ENCODE data around the gene ASCL2. TPM values are rescaled to one million over a fixed set of nuclear protein-coding genes. Genes with fewer than 3 reads are reported as not detected.

ASCL2 gene
- total and polyA plus RNA-seq, 2 donors (not counting 3 experiments of a cell fraction or from before 2014, with no cell fraction given) = not detected

DNA sequence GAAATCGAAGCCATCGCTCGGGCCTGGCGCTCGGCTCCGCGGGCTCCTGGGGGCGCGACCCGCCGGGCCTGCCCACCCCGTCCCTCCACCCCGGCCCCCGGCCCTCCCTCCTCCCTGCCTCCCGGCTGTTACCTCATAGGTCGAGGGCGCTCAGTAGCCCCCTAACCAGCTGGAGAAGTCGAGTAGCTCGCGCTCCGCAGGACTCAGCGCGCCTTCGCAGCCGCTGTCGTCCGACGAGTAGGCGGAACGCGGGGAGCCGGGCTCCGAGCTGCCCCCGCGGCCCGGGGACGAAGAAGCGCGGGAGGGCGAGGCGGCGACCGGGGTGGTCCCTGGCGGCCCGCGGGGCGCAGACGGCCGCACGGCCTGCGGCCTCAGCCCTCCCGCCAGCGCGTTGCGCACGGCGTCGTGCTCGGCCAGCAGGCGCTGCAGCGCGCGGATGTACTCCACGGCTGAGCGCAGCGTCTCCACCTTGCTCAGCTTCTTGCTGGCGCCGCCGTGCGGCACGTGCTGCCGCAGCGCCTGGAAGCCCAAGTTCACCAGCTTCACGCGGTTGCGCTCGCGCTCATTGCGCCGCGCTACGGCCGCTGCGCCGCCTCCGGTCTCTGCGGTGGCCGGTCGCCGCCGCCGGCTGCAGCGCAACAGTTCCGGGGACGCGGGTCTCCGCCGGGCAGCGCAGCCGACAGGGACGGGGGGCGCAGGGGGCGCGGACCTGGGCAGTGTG is 627 bp downstream of the ASCL2 start:
- intact Hi-C loops (cut with micrococcal nuclease) (no loop called here), dilution Hi-C loops (cut with MboI; ENCODE audit: extremely low pct_ligation_motif_present, low sequenced_read_pairs) (no loop called here)
- Histone ChIP-seq H3K4me3 (replicated peaks in 1 of 3; ENCODE audit: insufficient read depth in 1 of 3, low read depth in 1 of 3, low read length in 3 of 3) (no peak overlapping the region), H3K9ac (replicated peaks; ENCODE audit: extremely low read depth, insufficient read depth, low read length) (no peak overlapping the region), H3K4me2 (ENCODE audit: insufficient read depth, low read length) (no peak overlapping the region), H3K27ac (ENCODE audit: insufficient read depth, low read depth, low read length) (no peak overlapping the region), H2AFZ (ENCODE audit: low read depth, low read length) (no peak overlapping the region), H3K27me3 (ENCODE audit: control insufficient read depth in 2 of 2, insufficient read depth in 2 of 2, low read length in 2 of 2) (peaks cover 33 to 37% of the 10 kb centered on the region in 2 experiments), H3K36me3 (ENCODE audit: control insufficient read depth in 2 of 2, extremely low read depth in 1 of 2, insufficient read depth in 2 of 2, low read length in 2 of 2) (no peaks in the 10 kb centered on the region), H3K9me3 (replicated peaks; ENCODE audit: control insufficient read depth, insufficient read depth, low read length) (no peaks in the 10 kb centered on the region), H3K79me2 (ENCODE audit: control insufficient read depth, insufficient read depth, low read length) (no peaks in the 10 kb centered on the region), H3K9me1 (replicated peaks; ENCODE audit: control insufficient read depth, extremely low read depth, insufficient read depth, low read length) (no peaks in the 10 kb centered on the region), H3K4me1 (ENCODE audit: control insufficient read depth, extremely low read depth, insufficient read depth, low read length) (no peaks in the 10 kb centered on the region), H4K20me1 (replicated peaks; ENCODE audit: control insufficient read depth, extremely low read depth, insufficient read depth, low read length) (no peaks in the 10 kb centered on the region)
- no peak for FAIRE-seq
- ChIA-PET CTCF (interaction anchor here (0.5 to 0.9 kb wide), 3 partner anchors 9 to 150 kb away, joined by 3 read pairs; no protein-coding TSS in a partner anchor), POLR2A (no interaction called here)
- peak; percentile 31 for DNase-seq (ENCODE audit: low read depth, low spot score)
- no TSS peak for BruUV-seq (replicated peaks)
- TF ChIP-seq GATA2 (IDR thresholded peaks at IDR 0.05; ENCODE audit: insufficient read depth, insufficient read length, low read depth, low read length) (no peak), JUN (IDR thresholded peaks at IDR 0.05; ENCODE audit: borderline replicate concordance, insufficient read depth, insufficient read length, low read depth) (no peak), POLR2AphosphoS5 (IDR thresholded peaks at IDR 0.05; ENCODE audit: insufficient read depth, low read depth, low read length) (no peak), FOS (IDR thresholded peaks at IDR 0.05; ENCODE audit: borderline replicate concordance, insufficient read depth, low read length) (no peak), POLR2A (IDR thresholded peaks at IDR 0.05; ENCODE audit: low read depth, low read length) (no peak), EZH2 (IDR thresholded peaks at IDR 0.05; ENCODE audit: borderline replicate concordance, low read depth, low read length, severe bottlenecking) (peak; percentile 50), MYC (IDR thresholded peaks at IDR 0.05; ENCODE audit: low read depth, low read length) (no peak)
- TF ChIP-seq, protein P1, sequence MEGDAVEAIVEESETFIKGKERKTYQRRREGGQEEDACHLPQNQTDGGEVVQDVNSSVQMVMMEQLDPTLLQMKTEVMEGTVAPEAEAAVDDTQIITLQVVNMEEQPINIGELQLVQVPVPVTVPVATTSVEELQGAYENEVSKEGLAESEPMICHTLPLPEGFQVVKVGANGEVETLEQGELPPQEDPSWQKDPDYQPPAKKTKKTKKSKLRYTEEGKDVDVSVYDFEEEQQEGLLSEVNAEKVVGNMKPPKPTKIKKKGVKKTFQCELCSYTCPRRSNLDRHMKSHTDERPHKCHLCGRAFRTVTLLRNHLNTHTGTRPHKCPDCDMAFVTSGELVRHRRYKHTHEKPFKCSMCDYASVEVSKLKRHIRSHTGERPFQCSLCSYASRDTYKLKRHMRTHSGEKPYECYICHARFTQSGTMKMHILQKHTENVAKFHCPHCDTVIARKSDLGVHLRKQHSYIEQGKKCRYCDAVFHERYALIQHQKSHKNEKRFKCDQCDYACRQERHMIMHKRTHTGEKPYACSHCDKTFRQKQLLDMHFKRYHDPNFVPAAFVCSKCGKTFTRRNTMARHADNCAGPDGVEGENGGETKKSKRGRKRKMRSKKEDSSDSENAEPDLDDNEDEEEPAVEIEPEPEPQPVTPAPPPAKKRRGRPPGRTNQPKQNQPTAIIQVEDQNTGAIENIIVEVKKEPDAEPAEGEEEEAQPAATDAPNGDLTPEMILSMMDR (IDR thresholded peaks at IDR 0.05; ENCODE audit: extremely low read depth in 1 of 2, insufficient read depth in 1 of 2, low read depth in 1 of 2, low read length in 2 of 2) = peak in 1 of 2 donors; percentile 33
- TF ChIP-seq, protein P2, sequence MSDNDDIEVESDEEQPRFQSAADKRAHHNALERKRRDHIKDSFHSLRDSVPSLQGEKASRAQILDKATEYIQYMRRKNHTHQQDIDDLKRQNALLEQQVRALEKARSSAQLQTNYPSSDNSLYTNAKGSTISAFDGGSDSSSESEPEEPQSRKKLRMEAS (IDR thresholded peaks at IDR 0.05; ENCODE audit: insufficient read depth, insufficient read length) = peak; percentile 38

All from endothelial cell of umbilical vein (primary cell).